ENCODE measurements around the gene CEP63. TPM values are rescaled to one million over a fixed set of nuclear protein-coding genes. Genes with fewer than 3 reads are reported as not detected.

Gene CEP63
- total RNA-seq, 2 donors from 2014 or later: 21.2 to 33.0 TPM

- H3K9me3 Mint-ChIP-seq: no peaks in the 10 kb centered on the region
- no peaks in the 10 kb centered on the region for H3K27me3 Mint-ChIP-seq (ENCODE audit: insufficient read depth)
- H3K4me3 Mint-ChIP-seq: no peak overlapping the region
- no peak for DNase-seq
- Histone ChIP-seq H3K36me3 (ENCODE audit: control insufficient read depth, insufficient read depth, low read length) (peaks cover 29% of the 10 kb centered on the region), H3K27ac (ENCODE audit: low read depth, low read length) (no peak overlapping the region), H3K4me1 (ENCODE audit: control insufficient read depth, insufficient read depth, low read length) (no peaks in the 10 kb centered on the region), H3K4me3 (ENCODE audit: low read length) (no peak overlapping the region), H3K9ac (ENCODE audit: extremely low read depth, low read length, poor library complexity, severe bottlenecking) (no peak overlapping the region), H3K27me3 (ENCODE audit: control insufficient read depth, insufficient read depth, low read length, poor library complexity, severe bottlenecking) (no peaks in the 10 kb centered on the region), H3K9me3 (ENCODE audit: control insufficient read depth, low read length) (peaks cover 3% of the 10 kb centered on the region)
- peaks cover 3% of the 10 kb centered on the region for H3K4me1 Mint-ChIP-seq
- TF ChIP-seq CTCF (conservative IDR thresholded peaks at IDR 0.05): no peak
- H3K27ac Mint-ChIP-seq: no peak overlapping the region
- peaks cover 32% of the 10 kb centered on the region for H3K36me3 Mint-ChIP-seq (ENCODE audit: low read depth)
Observed at GRCh38 chr3:134552784-134553183, 66.9 kb downstream of the CEP63 start.

- no peak overlapping the region for H3K4me3 Mint-ChIP-seq
- H3K4me3 ChIP-seq (ENCODE audit: low read length): no peak overlapping the region
- no peak for TF ChIP-seq CTCF (conservative IDR thresholded peaks at IDR 0.05)
- H3K4me1 Mint-ChIP-seq: peaks cover 7% of the 10 kb centered on the region
- H3K9ac ChIP-seq (ENCODE audit: extremely low read depth, low read length, poor library complexity, severe bottlenecking): no peak overlapping the region
- H3K36me3 Mint-ChIP-seq (ENCODE audit: low read depth): no peaks in the 10 kb centered on the region
- no peaks in the 10 kb centered on the region for H3K27me3 ChIP-seq (ENCODE audit: control insufficient read depth, insufficient read depth, low read length, poor library complexity, severe bottlenecking)
- no peaks in the 10 kb centered on the region for H3K36me3 ChIP-seq (ENCODE audit: control insufficient read depth, insufficient read depth, low read length)
- H3K9me3 ChIP-seq (ENCODE audit: control insufficient read depth, low read length): no peaks in the 10 kb centered on the region
- H3K9me3 Mint-ChIP-seq: no peaks in the 10 kb centered on the region
- DNase-seq: no peak
- no peak overlapping the region for H3K27ac ChIP-seq (ENCODE audit: low read depth, low read length)
- no peaks in the 10 kb centered on the region for H3K4me1 ChIP-seq (ENCODE audit: control insufficient read depth, insufficient read depth, low read length)
- 90 to 97% methylated on average over 1 to 3 of the region's 3 CpGs for WGBS, 2 experiments (ENCODE audit: insufficient coverage in 1 of 2, insufficient read length in 1 of 2)
- H3K27me3 Mint-ChIP-seq (ENCODE audit: insufficient read depth): no peaks in the 10 kb centered on the region
- H3K27ac Mint-ChIP-seq: no peak overlapping the region
Observed at GRCh38 chr3:134559591-134559990, 73.7 kb downstream of the CEP63 start.

- H3K36me3 ChIP-seq (ENCODE audit: control insufficient read depth, insufficient read depth, low read length): no peaks in the 10 kb centered on the region
- no peaks in the 10 kb centered on the region for H3K27me3 Mint-ChIP-seq (ENCODE audit: insufficient read depth)
- no peaks in the 10 kb centered on the region for H3K27me3 ChIP-seq (ENCODE audit: control insufficient read depth, insufficient read depth, low read length, poor library complexity, severe bottlenecking)
- no peak for TF ChIP-seq CTCF (conservative IDR thresholded peaks at IDR 0.05)
- H3K4me1 ChIP-seq (ENCODE audit: control insufficient read depth, insufficient read depth, low read length): no peaks in the 10 kb centered on the region
- H3K27ac Mint-ChIP-seq: no peak overlapping the region
- H3K4me3 ChIP-seq (ENCODE audit: low read length): no peak overlapping the region
- no peak overlapping the region for H3K9ac ChIP-seq (ENCODE audit: extremely low read depth, low read length, poor library complexity, severe bottlenecking)
- no peak overlapping the region for H3K27ac ChIP-seq (ENCODE audit: low read depth, low read length)
- no peak overlapping the region for H3K4me3 Mint-ChIP-seq
- 89 to 100% methylated on average over 2 to 4 of the region's 4 CpGs for WGBS, 2 experiments (ENCODE audit: insufficient coverage in 1 of 2, insufficient read length in 1 of 2)
- no peaks in the 10 kb centered on the region for H3K9me3 Mint-ChIP-seq
- no peak for DNase-seq
- peaks cover 7% of the 10 kb centered on the region for H3K4me1 Mint-ChIP-seq
- no peaks in the 10 kb centered on the region for H3K9me3 ChIP-seq (ENCODE audit: control insufficient read depth, low read length)
- no peaks in the 10 kb centered on the region for H3K36me3 Mint-ChIP-seq (ENCODE audit: low read depth)
Observed at GRCh38 chr3:134562055-134562454, 76.2 kb downstream of the CEP63 start.

Data from endodermal cell (in vitro differentiated cells).